ENCODE results near the gene NRN1L.
"Not testable (repeated sequence)": the region's sequence is repeated elsewhere in the genome, so short reads cannot be mapped to it uniquely, and the experiment has no call there.

Gene NRN1L

GRCh38 chr16:67861877-67862276 is 22.8 kb upstream of the NRN1L start:
- no peak for DNase-seq

GRCh38 chr16:67862623-67863583 is 21.8 kb upstream of the NRN1L start:
- DNase-seq: no peak

- not testable (repeated sequence) for DNase-seq
Measured at GRCh38 chr16:67864044-67864443, 20.6 kb upstream of the NRN1L start.

GRCh38 chr16:67864594-67864993 is 20.1 kb upstream of the NRN1L start:
- DNase-seq: no peak

GRCh38 chr16:67865318-67865717 is 19.4 kb upstream of the NRN1L start:
- DNase-seq: no peak

- no peak for DNase-seq
Measured at GRCh38 chr16:67868290-67868689, 16.4 kb upstream of the NRN1L start.

- no peak for DNase-seq
Measured at GRCh38 chr16:67869653-67870052, 15.0 kb upstream of the NRN1L start.

- no peak for DNase-seq
Measured at GRCh38 chr16:67871256-67871655, 13.4 kb upstream of the NRN1L start.

- DNase-seq: no peak
Measured at GRCh38 chr16:67872131-67872630, 12.5 kb upstream of the NRN1L start.

GRCh38 chr16:67872631-67873434 is 11.9 kb upstream of the NRN1L start, which contains the start of gene EDC4:
EDC4 (plus strand) TSS chr16:67873052; CDS start chr16:67873262, 210 bp downstream.
- no peak for DNase-seq

GRCh38 chr16:67873435-67874370 is 11.0 kb upstream of the NRN1L start:
- DNase-seq: no peak

GRCh38 chr16:67874372-67874771 is 10.3 kb upstream of the NRN1L start:
- DNase-seq: no peak

- no peak for DNase-seq
Measured at GRCh38 chr16:67877064-67877463, 7.6 kb upstream of the NRN1L start.

- DNase-seq: no peak
Measured at GRCh38 chr16:67878232-67878631, 6.5 kb upstream of the NRN1L start.

- no peak for DNase-seq
Measured at GRCh38 chr16:67878846-67879245, 5.8 kb upstream of the NRN1L start.

GRCh38 chr16:67879462-67879861 is 5.2 kb upstream of the NRN1L start:
- no peak for DNase-seq

- no peak for DNase-seq
Measured at GRCh38 chr16:67879936-67880335, 4.7 kb upstream of the NRN1L start.

- DNase-seq: no peak
Measured at GRCh38 chr16:67880584-67880983, 4.1 kb upstream of the NRN1L start.

- no peak for DNase-seq
Measured at GRCh38 chr16:67881621-67882161, 3.0 kb upstream of the NRN1L start.

- DNase-seq: no peak
Measured at GRCh38 chr16:67882374-67883145, 2.1 kb upstream of the NRN1L start.

- no peak for DNase-seq
Measured at GRCh38 chr16:67883146-67883871, 1.4 kb upstream of the NRN1L start.

All from NCI-H748 treated with DMSO at 0.1 percent for 48 hours (cell line).